Fibroblast of villous mesenchyme (primary cell): ENCODE measurements around the gene CXorf65. TPM values are rescaled to one million over a fixed set of nuclear protein-coding genes. Genes with fewer than 3 reads are reported as not detected.

Experiments used
- DNase-seq: peaks from one replicate; pipeline ENCODE4 v3.0.0-alpha.2; 2010; ENCODE audit warnings: low read depth
- H3K4me3 ChIP-seq: 2 replicates; pipeline ENCODE4 v1.5.1; 2011; ENCODE audit warnings: low read depth, mild to moderate bottlenecking, low read length
- CTCF ChIP-seq: IDR thresholded peaks from 2 replicates; pipeline ENCODE4 v1.5.1; 2012; ENCODE audit warnings: low read depth, mild to moderate bottlenecking, low read length; ENCODE audit not compliant: insufficient read depth
- total RNA-seq: library from RNA; depleted of rRNA; stranded (reverse); fragments of >200 nt; gene quantifications from 2 replicates; pipeline ENCODE4 v1.2.3, GENCODE V29; 2012

CXorf65 gene
- total RNA-seq, 1 donor: not detected

- no peak overlapping the region for H3K4me3 ChIP-seq
- TF ChIP-seq CTCF: no peak
- DNase-seq: no peak
Measured at GRCh38 chrX:71098951-71099506, 7.5 kb downstream of the CXorf65 start.

- peak; percentile 60 for TF ChIP-seq CTCF
- no peak overlapping the region for H3K4me3 ChIP-seq
- DNase-seq: peak; percentile 62
Measured at GRCh38 chrX:71098302-71098701, 8.2 kb downstream of the CXorf65 start.

- TF ChIP-seq CTCF: no peak
- peak overlapping the region; percentile 69 for H3K4me3 ChIP-seq
- no peak for DNase-seq
Measured at GRCh38 chrX:71096760-71097032, 9.8 kb downstream of the CXorf65 start.

- H3K4me3 ChIP-seq: peak overlapping the region; percentile 69
- peak; percentile 48 for DNase-seq
- no peak for TF ChIP-seq CTCF
Measured at GRCh38 chrX:71095981-71096759, 10.4 kb downstream of the CXorf65 start.

GRCh38 chrX:71095555-71095980, 11.0 kb downstream of the CXorf65 start, which contains the start of gene FOXO4:
Gene FOXO4, plus strand, starts transcription at chrX:71095851. Its CDS starts 678 bp downstream, at chrX:71096529.
- TF ChIP-seq CTCF: no peak
- peak; percentile 82 for DNase-seq
- peak within 1 kb of the TSS; percentile 69 for H3K4me3 ChIP-seq

GRCh38 chrX:71095033-71095432, 11.5 kb downstream of the CXorf65 start:
- no peak for DNase-seq
- TF ChIP-seq CTCF: no peak
- peak overlapping the region; percentile 69 for H3K4me3 ChIP-seq
